ENCODE data around the gene JUN. TPM values are rescaled to one million over a fixed set of nuclear protein-coding genes. Genes with fewer than 3 reads are reported as not detected.

JUN gene
- total RNA-seq, 1 experiment from 2014 or later = 89.3 TPM

- Mint-ChIP-seq H3K9me3 (ENCODE audit: low read depth, unreplicated experiment) (peaks cover 2% of the 10 kb centered on the region), H3K36me3 (ENCODE audit: insufficient read depth, unreplicated experiment) (peaks cover 70% of the 10 kb centered on the region), H3K4me3 (ENCODE audit: low read depth, unreplicated experiment) (peak overlapping the region; percentile 97), H3K27me3 (ENCODE audit: unreplicated experiment) (peaks cover 13% of the 10 kb centered on the region), H3K27ac (ENCODE audit: unreplicated experiment) (peak overlapping the region; percentile 99), H3K4me1 (ENCODE audit: low read depth, unreplicated experiment) (peaks cover 41% of the 10 kb centered on the region)
- CTCF ChIA-PET = interaction anchor here (0.5 to 1.5 kb wide), 7 partner anchors 10 to 513 kb away, joined by 3 to 5 read pairs (median 4); partner anchors contain the start of gene FGGY
- no peak for TF ChIP-seq CTCF (IDR thresholded peaks at IDR 0.05; ENCODE audit: unreplicated experiment)
- TSS peak; percentile 48 for BruUV-seq (replicated peaks)
- intact Hi-C loops (cut with micrococcal nuclease; ENCODE audit: unreplicated experiment) = loop anchor here (1.0 to 10.0 kb wide), 2 partner anchors 512 to 771 kb away; no protein-coding TSS in a partner anchor
- DNase-seq = peak; percentile 39
These were observed 506 bp downstream of the JUN start for GRCh38 chr1:58783090-58783992.

GRCh38 chr1:58782178-58783089, 1.4 kb downstream of the JUN start:
- Mint-ChIP-seq H3K9me3 (ENCODE audit: low read depth, unreplicated experiment) (peaks cover 1% of the 10 kb centered on the region), H3K27me3 (ENCODE audit: unreplicated experiment) (peaks cover 13% of the 10 kb centered on the region), H3K4me3 (ENCODE audit: low read depth, unreplicated experiment) (peak overlapping the region; percentile 97), H3K27ac (ENCODE audit: unreplicated experiment) (peak overlapping the region; percentile 99), H3K36me3 (ENCODE audit: insufficient read depth, unreplicated experiment) (peaks cover 68% of the 10 kb centered on the region), H3K4me1 (ENCODE audit: low read depth, unreplicated experiment) (peaks cover 36% of the 10 kb centered on the region)
- TF ChIP-seq CTCF (IDR thresholded peaks at IDR 0.05; ENCODE audit: unreplicated experiment) = no peak
- CTCF ChIA-PET = no interaction called here
- intact Hi-C loops (cut with micrococcal nuclease; ENCODE audit: unreplicated experiment) = loop anchor here (1.0 to 10.0 kb wide), 2 partner anchors 513 to 772 kb away; no protein-coding TSS in a partner anchor
- BruUV-seq (replicated peaks) = no TSS peak
- DNase-seq = peak; percentile 60

GRCh38 chr1:58781541-58782177, 2.2 kb downstream of the JUN start:
- Mint-ChIP-seq H3K4me1 (ENCODE audit: low read depth, unreplicated experiment) (peaks cover 29% of the 10 kb centered on the region), H3K9me3 (ENCODE audit: low read depth, unreplicated experiment) (no peaks in the 10 kb centered on the region), H3K27ac (ENCODE audit: unreplicated experiment) (peak overlapping the region; percentile 99), H3K27me3 (ENCODE audit: unreplicated experiment) (peaks cover 13% of the 10 kb centered on the region), H3K4me3 (ENCODE audit: low read depth, unreplicated experiment) (peak overlapping the region; percentile 97), H3K36me3 (ENCODE audit: insufficient read depth, unreplicated experiment) (peaks cover 65% of the 10 kb centered on the region)
- CTCF ChIA-PET = interaction anchor here (0.5 kb wide), 1 partner anchor 64 kb away, joined by 3 read pairs; no protein-coding TSS in a partner anchor
- TF ChIP-seq CTCF (IDR thresholded peaks at IDR 0.05; ENCODE audit: unreplicated experiment) = peak; percentile 45
- BruUV-seq (replicated peaks) = no TSS peak
- intact Hi-C loops (cut with micrococcal nuclease; ENCODE audit: unreplicated experiment) = loop anchor here (10.0 kb wide), 1 partner anchor 773 kb away; no protein-coding TSS in a partner anchor
- peak; percentile 78 for DNase-seq
